HCT116 (cell line): ENCODE measurements around the gene HHAT. TPM values are rescaled to one million over a fixed set of nuclear protein-coding genes. Genes with fewer than 3 reads are reported as not detected.

Experiments
- ATAC-seq: fragments of 200-7000 bp; cut with Tn5 transposase; 2 replicates; pipeline ENCODE4 v1.9.1; 2020; ENCODE audit warnings: mild to moderate bottlenecking, moderate library complexity
- BruUV-seq: library from RNA; stranded (reverse); fragments of 400-500 nt; replicated peaks from 2 replicates; lab custom pipeline; 2021; lab: Mats Ljungman, UMichigan
- CTCF ChIA-PET: fragments of 300-600 bp; sonication (Branson Sonifier 250); formaldehyde crosslinking; loops from one replicate; lab custom pipeline; 2021; ENCODE audit warnings: antibody characterized with exemption; lab: Charles Lee
- POLR2A ChIA-PET: fragments of 300-600, 350-600 bp; sonication (Branson Sonifier 250); formaldehyde crosslinking; loops from one replicate; lab custom pipeline; 2021; ENCODE audit warnings: antibody characterized with exemption; lab: Charles Lee
- RAD21 ChIA-PET, 2 experiments: fragments of 300-600 bp; sonication (Branson Sonifier 250); formaldehyde crosslinking; loops; one replicate each; lab custom pipeline; 2023; ENCODE audit warnings: low total read pairs in 2 of 2; ENCODE audit not compliant: uncharacterized antibody in 2 of 2, unreplicated experiment in 2 of 2, low non-redundant PET in 1 of 2; lab: Charles Lee
- DNase-seq: peaks from one replicate; pipeline ENCODE4 v3.0.0-alpha.2; 2010; ENCODE audit warnings: low read depth, low spot score
- H2AFZ ChIP-seq: fragments of 200-600 bp; shearing (Covaris generic), sonication (generic); 2 replicates; pipeline ENCODE4 v1.6.1; 2017; ENCODE audit warnings: low read depth, mixed run types, mixed read lengths, antibody characterized with exemption, low read length; ENCODE audit not compliant: poor library complexity, severe bottlenecking
- H3K27ac ChIP-seq: 2 replicates; pipeline ENCODE4 v1.5.1; 2012; ENCODE audit warnings: low read depth, low read length
- H3K27me3 ChIP-seq: fragments of 200-600 bp; sonication (generic); 2 replicates; pipeline ENCODE4 v1.6.1; 2016; ENCODE audit warnings: mixed run types, low read length, mixed read lengths; ENCODE audit not compliant: insufficient read depth
- H3K36me3 ChIP-seq, 2 experiments: fragments of 200-500 bp in 1 of 2; fragments of 200-600 bp in 1 of 2; sonication (Bioruptor generic) in 1 of 2; sonication (generic) in 1 of 2; 2 replicates each; pipeline versions ENCODE4 v1.5.1 to v1.6.1; 2014 to 2016; ENCODE audit warnings: low read length in 2 of 2, inconsistent platforms in 1 of 2, mixed read lengths in 1 of 2, mixed run types in 1 of 2; ENCODE audit not compliant: insufficient read depth in 2 of 2, control insufficient read depth in 1 of 2
- H3K4me1 ChIP-seq, 2 experiments: fragments of 200-600 bp in 1 of 2; sonication (generic) in 1 of 2; 2 replicates each; pipeline versions ENCODE4 v1.5.1 to v1.6.1; 2012 to 2017; ENCODE audit warnings: low read length in 2 of 2, inconsistent platforms in 1 of 2, mild to moderate bottlenecking in 1 of 2, mixed read lengths in 1 of 2, mixed run types in 1 of 2, moderate library complexity in 1 of 2; ENCODE audit not compliant: insufficient read depth in 2 of 2, control insufficient read depth in 1 of 2
- H3K4me2 ChIP-seq: fragments of 200-600 bp; sonication (generic); 2 replicates; pipeline ENCODE4 v1.6.1; 2017; ENCODE audit warnings: mixed run types, low read length, mixed read lengths
- H3K4me3 ChIP-seq, 2 experiments: fragments of 200-600 bp in 1 of 2; sonication (generic) in 1 of 2; replicated peaks in 1 of 2; 2 replicates each; pipeline ENCODE4 v1.5.1; 2011 to 2016; ENCODE audit warnings: low read length in 2 of 2, control low read depth in 1 of 2, low read depth in 1 of 2, mild to moderate bottlenecking in 1 of 2, mixed read lengths in 1 of 2, mixed run types in 1 of 2
- H3K79me2 ChIP-seq: fragments of 200-600 bp; sonication (generic); 2 replicates; pipeline ENCODE4 v1.6.1; 2017; ENCODE audit warnings: mild to moderate bottlenecking, mixed run types, low read length, moderate library complexity, mixed read lengths; ENCODE audit not compliant: insufficient read depth
- H3K9ac ChIP-seq: fragments of 200-600 bp; sonication (generic); 2 replicates; pipeline ENCODE4 v1.6.1; 2016; ENCODE audit warnings: low read length, mixed read lengths
- H3K9me2 ChIP-seq: fragments of 200-600 bp; sonication (generic), shearing (Covaris generic); 2 replicates; pipeline ENCODE4 v1.6.1; 2017; ENCODE audit warnings: mixed run types, mild to moderate bottlenecking, moderate library complexity; ENCODE audit not compliant: insufficient read depth
- H3K9me3 ChIP-seq, 2 experiments: fragments of 200-500 bp in 1 of 2; fragments of 200-600 bp in 1 of 2; sonication (Bioruptor generic) in 1 of 2; sonication (generic) in 1 of 2; 2 replicates each; pipeline ENCODE4 v1.6.1; 2014 to 2017; ENCODE audit warnings: low read length in 2 of 2, mixed read lengths in 2 of 2, inconsistent platforms in 1 of 2, low read depth in 1 of 2, mild to moderate bottlenecking in 1 of 2, mixed run types in 1 of 2, moderate library complexity in 1 of 2; ENCODE audit not compliant: control insufficient read depth in 1 of 2, insufficient read depth in 1 of 2
- H4K20me1 ChIP-seq: fragments of 200-600 bp; sonication (generic), shearing (Covaris generic); 2 replicates; pipeline ENCODE4 v1.6.1; 2017; ENCODE audit warnings: mixed run types, mild to moderate bottlenecking, moderate library complexity; ENCODE audit not compliant: insufficient read depth
- ATF3 ChIP-seq: IDR thresholded peaks from 2 replicates; pipeline ENCODE4 v1.6.1; 2012
- CTCF ChIP-seq, 3 experiments: fragments of 200-600 bp in 1 of 3; sonication (generic) in 1 of 3; IDR thresholded peaks in 2 of 3; conservative IDR thresholded peaks in 1 of 3; 2 replicates each; pipeline ENCODE4 v1.5.1; 2012 to 2017; ENCODE audit warnings: low read depth in 2 of 3, low read length in 2 of 3, antibody characterized with exemption in 1 of 3, borderline replicate concordance in 1 of 3, control low read depth in 1 of 3, mild to moderate bottlenecking in 1 of 3, mixed read lengths in 1 of 3, mixed run types in 1 of 3, moderate library complexity in 1 of 3; ENCODE audit not compliant: insufficient read depth in 1 of 3
- EGR1 ChIP-seq: IDR thresholded peaks from 2 replicates; pipeline ENCODE4 v1.6.1; 2012; ENCODE audit warnings: low read depth
- ELF1 ChIP-seq: IDR thresholded peaks from 2 replicates; pipeline ENCODE4 v1.6.1; 2012; ENCODE audit warnings: low read depth, borderline replicate concordance
- FOSL1 ChIP-seq: IDR thresholded peaks from 2 replicates; pipeline ENCODE4 v1.6.1; 2012; ENCODE audit warnings: low read depth
- JUND ChIP-seq: IDR thresholded peaks from 2 replicates; pipeline ENCODE4 v1.6.1; 2012
- POLR2A ChIP-seq: IDR thresholded peaks from 2 replicates; pipeline ENCODE4 v1.7.0; 2011; ENCODE audit warnings: borderline replicate concordance; ENCODE audit not compliant: insufficient read depth, insufficient read length; ENCODE audit errors: extremely low read depth
- POLR2AphosphoS5 ChIP-seq: IDR thresholded peaks from 2 replicates; pipeline ENCODE4 v1.6.1; 2011; ENCODE audit warnings: mild to moderate bottlenecking, low read depth, low read length, moderate library complexity
- SIN3A ChIP-seq: IDR thresholded peaks from 2 replicates; pipeline ENCODE4 v1.6.1; 2012; ENCODE audit warnings: low read depth
- YY1 ChIP-seq: IDR thresholded peaks from 2 replicates; pipeline ENCODE4 v1.6.1; 2011; ENCODE audit warnings: low read length, low read depth, moderate library complexity, mild to moderate bottlenecking; ENCODE audit not compliant: insufficient replicate concordance; ENCODE audit errors: extremely low read depth
- ZFX ChIP-seq: fragments of 450-650 bp; IDR thresholded peaks from 2 replicates; pipeline ENCODE4 v1.6.1; 2017
- ZNF274 ChIP-seq: fragments of 200-500 bp; sonication (Bioruptor generic); IDR thresholded peaks from 2 replicates; pipeline ENCODE4 v1.6.1; 2014; ENCODE audit warnings: mild to moderate bottlenecking, low read depth, low read length, inconsistent platforms
- intact Hi-C: fragments of 100-400 bp; cut with micrococcal nuclease; formaldehyde crosslinking; loops from 2 replicates; pipeline ENCODE4 v1.10.0; 2022
- total RNA-seq: library from RNA; stranded (reverse); gene quantifications from one replicate; pipeline ENCODE4 v1.2.1, GENCODE V29; 2021; ENCODE audit not compliant: unreplicated experiment

Gene HHAT
- total RNA-seq, 1 experiment from 2014 or later = 2.7 TPM

- TF ChIP-seq ATF3 = no peak
Observed at GRCh38 chr1:210335001-210335400, 6.3 kb downstream of the HHAT start (continued).

GRCh38 chr1:210336362-210336761, 7.7 kb downstream of the HHAT start:
- no peaks in the 10 kb centered on the region for H3K36me3 ChIP-seq
- H3K9me2 ChIP-seq = no peaks in the 10 kb centered on the region
- H3K4me2 ChIP-seq = no peak overlapping the region
- CTCF ChIA-PET = no interaction called here
- TF ChIP-seq ZFX (no peak), YY1 (no peak), JUND (no peak), ZNF274 (no peak), CTCF (IDR thresholded peaks at IDR 0.05 in 2 of 3, conservative IDR thresholded peaks at IDR 0.05 in 1 of 3; ENCODE audit: borderline replicate concordance in 1 of 3, insufficient read depth in 1 of 3, low read depth in 2 of 3, low read length in 2 of 3) (no peak), POLR2AphosphoS5 (no peak), ELF1 (no peak), EGR1 (no peak), POLR2A (no peak), SIN3A (no peak), FOSL1 (no peak)
- TF ChIP-seq, all 23 proteins: peak for 0
- no TSS peak for BruUV-seq
- Histone ChIP-seq H3K27ac (no peak overlapping the region), H2AFZ (no peak overlapping the region), H4K20me1 (no peaks in the 10 kb centered on the region), H3K9me3 (no peaks in the 10 kb centered on the region), H3K4me3 (no peak overlapping the region), H3K9ac (no peak overlapping the region), H3K4me1 (peaks cover 0 to 5% of the 10 kb centered on the region in 2 experiments; a peak in 1 of 4 replicates), H3K27me3 (no peaks in the 10 kb centered on the region), H3K79me2 (no peaks in the 10 kb centered on the region)
- ChIA-PET POLR2A (no interaction called here), RAD21 (no interaction called here)
- no peak for ATAC-seq
- no peak for DNase-seq
- intact Hi-C loops = no loop called here
